B cell (primary cell): Measurements from ENCODE around the gene PHLDB1. TPM values are rescaled to one million over a fixed set of nuclear protein-coding genes. Genes with fewer than 3 reads are reported as not detected.
"Not testable (repeated sequence)": the region's sequence is repeated elsewhere in the genome, so short reads cannot be mapped to it uniquely, and the experiment has no call there.

Experiments used
- ATAC-seq: fragments of 200-7000 bp; cut with Tn5 transposase; one replicate; pipeline ENCODE4 v1.10.0; 2021; ENCODE audit warnings: low read depth, mild to moderate bottlenecking, moderate number of reproducible peaks, moderate library complexity
- CTCF ChIA-PET: fragments of 350-600 bp; sonication (Branson Sonifier 250); formaldehyde crosslinking; loops from one replicate; lab custom pipeline; 2021; ENCODE audit warnings: antibody characterized with exemption, inconsistent platforms; lab: Charles Lee
- POLR2A ChIA-PET: fragments of 350-600 bp; sonication (Branson Sonifier 250); formaldehyde crosslinking; loops from one replicate; lab custom pipeline; 2021; ENCODE audit warnings: antibody characterized with exemption; lab: Charles Lee
- DNase-seq: peaks from one replicate; pipeline ENCODE4 v3.0.0; 2013
- H2AFZ ChIP-seq: 2 replicates; pipeline ENCODE4 v1.6.1; 2012; ENCODE audit warnings: mild to moderate bottlenecking, low read depth, low read length; ENCODE audit not compliant: insufficient read depth, poor library complexity, severe bottlenecking
- H3K27ac ChIP-seq, 2 donors: 1 replicate in 1 of 2; 2 replicates in 1 of 2; pipeline ENCODE4 v1.5.1; 2012 to 2013; ENCODE audit warnings: low read length in 2 of 2, mild to moderate bottlenecking in 2 of 2, moderate library complexity in 1 of 2
- H3K27me3 ChIP-seq, 4 experiments: fragments of 200-600 bp in 1 of 4; sonication (generic) in 1 of 4; replicated peaks in 1 of 4; 1 replicate in 2 of 4; 2 replicates in 2 of 4; pipeline versions ENCODE4 v1.6.1 to v1.7.0; 2013 to 2016; ENCODE audit warnings: low read length in 3 of 4, mild to moderate bottlenecking in 2 of 4, mixed read lengths in 1 of 4, moderate library complexity in 1 of 4; ENCODE audit not compliant: insufficient read depth in 4 of 4, control insufficient read depth in 3 of 4; ENCODE audit errors: control extremely low read depth in 1 of 4
- H3K36me3 ChIP-seq, 2 experiments: replicated peaks in 1 of 2; 1 replicate in 1 of 2; 2 replicates in 1 of 2; pipeline versions ENCODE4 v1.6.1 to v1.7.1; 2013; ENCODE audit warnings: low read length in 1 of 2; ENCODE audit not compliant: insufficient read depth in 2 of 2, control insufficient read depth in 1 of 2; ENCODE audit errors: control extremely low read depth in 1 of 2, extremely low read depth in 1 of 2
- H3K4me1 ChIP-seq, 2 donors: fragments of 200-600 bp in 1 of 2; sonication (generic) in 1 of 2; 1 replicate in 1 of 2; 2 replicates in 1 of 2; pipeline versions ENCODE4 v1.5.1 to v1.6.1; 2013 to 2017; ENCODE audit warnings: low read length in 2 of 2; ENCODE audit not compliant: control insufficient read depth in 2 of 2, insufficient read depth in 2 of 2
- H3K4me2 ChIP-seq: replicated peaks from 2 replicates; pipeline ENCODE3; 2012; ENCODE audit warnings: mild to moderate bottlenecking, low read depth, low read length; ENCODE audit not compliant: poor library complexity, severe bottlenecking
- H3K4me3 ChIP-seq, 5 experiments: fragments of 200-600 bp in 1 of 5; sonication (generic) in 1 of 5; 1 replicate in 3 of 5; 2 replicates in 2 of 5; pipeline versions ENCODE4 v1.5.1 to v1.7.0; 2011 to 2016; ENCODE audit warnings: low read length in 4 of 5, mild to moderate bottlenecking in 4 of 5, low read depth in 2 of 5, control low read depth in 1 of 5, moderate library complexity in 1 of 5; ENCODE audit not compliant: insufficient read depth in 1 of 5; ENCODE audit errors: control extremely low read depth in 1 of 5, extremely low read depth in 1 of 5
- H3K79me2 ChIP-seq: fragments of 200-600 bp; sonication (generic); one replicate; pipeline ENCODE4 v1.6.0; 2016; ENCODE audit warnings: low read length; ENCODE audit not compliant: control insufficient read depth, insufficient read depth
- H3K9ac ChIP-seq: fragments of 200-600 bp; sonication (generic); 2 replicates; pipeline ENCODE4 v1.6.1; 2017; ENCODE audit warnings: mild to moderate bottlenecking, low read length, moderate library complexity
- H3K9me3 ChIP-seq, 3 donors: one replicate each; pipeline versions ENCODE4 v1.6.1 to v1.7.1; 2013; ENCODE audit warnings: low read length in 2 of 3; ENCODE audit not compliant: control insufficient read depth in 2 of 3, insufficient read depth in 1 of 3; ENCODE audit errors: control extremely low read depth in 1 of 3
- H4K20me1 ChIP-seq: 2 replicates; pipeline ENCODE4 v1.6.0; 2012; ENCODE audit warnings: mild to moderate bottlenecking, low read length; ENCODE audit not compliant: insufficient read depth, control insufficient read depth, poor library complexity, severe bottlenecking
- H3K27ac Mint-ChIP-seq: one replicate; pipeline ENCODE4 v1.8.0; 2021; ENCODE audit warnings: mixed read lengths
- H3K27me3 Mint-ChIP-seq: one replicate; pipeline ENCODE4 v1.8.0; 2021; ENCODE audit warnings: mixed read lengths
- H3K4me1 Mint-ChIP-seq: one replicate; pipeline ENCODE4 v1.8.0; 2021; ENCODE audit warnings: mixed read lengths
- H3K4me3 Mint-ChIP-seq: one replicate; pipeline ENCODE4 v1.8.0; 2021; ENCODE audit warnings: mixed read lengths
- H3K9me3 Mint-ChIP-seq: one replicate; pipeline ENCODE4 v1.8.0; 2022; ENCODE audit warnings: mixed read lengths; ENCODE audit not compliant: insufficient read depth
- EZH2 ChIP-seq: IDR thresholded peaks from 2 replicates; pipeline ENCODE4 v1.6.1; 2012; ENCODE audit warnings: borderline replicate concordance, low read depth, mild to moderate bottlenecking, moderate library complexity, low read length; ENCODE audit not compliant: insufficient read depth, poor library complexity, severe bottlenecking
- whole genome bisulfite sequencing: methylation state at CpG from one replicate; pipeline ENCODE4 v1.1.5; 2013; ENCODE audit warnings: missing lambda C conversion rate; ENCODE audit not compliant: insufficient coverage; 5-methylcytosine and 5-hydroxymethylcytosine counted together
- intact Hi-C: fragments of 100-400 bp; cut with micrococcal nuclease; formaldehyde crosslinking; loops from one replicate; pipeline ENCODE4 v1.10.0; 2022
- polyA plus RNA-seq: library from polyadenylated mRNA; depleted of rRNA; stranded (reverse); fragments of >200 nt; gene quantifications from 2 replicates; pipeline ENCODE4 v1.2.3, GENCODE V29; 2012
- total RNA-seq, 2 donors: library from RNA; stranded (reverse); fragments of 120-200 nt in 1 of 2; gene quantifications; 1 replicate in 1 of 2; 2 replicates in 1 of 2; pipeline versions ENCODE4 v1.2.3 to v1.2.4, GENCODE V29; 2013 to 2022
- TF ChIP-seq, protein P1 (sequence below): fragments of 200-600 bp; IDR thresholded peaks from one replicate; pipeline ENCODE4 v1.8.0; 2022; ENCODE audit warnings: antibody characterized with exemption, mild to moderate bottlenecking

PHLDB1 gene
- total and polyA plus RNA-seq, 2 donors (not counting 1 experiment from before 2014, with no cell fraction given) = 0.46 to 2.4 TPM

DNA sequence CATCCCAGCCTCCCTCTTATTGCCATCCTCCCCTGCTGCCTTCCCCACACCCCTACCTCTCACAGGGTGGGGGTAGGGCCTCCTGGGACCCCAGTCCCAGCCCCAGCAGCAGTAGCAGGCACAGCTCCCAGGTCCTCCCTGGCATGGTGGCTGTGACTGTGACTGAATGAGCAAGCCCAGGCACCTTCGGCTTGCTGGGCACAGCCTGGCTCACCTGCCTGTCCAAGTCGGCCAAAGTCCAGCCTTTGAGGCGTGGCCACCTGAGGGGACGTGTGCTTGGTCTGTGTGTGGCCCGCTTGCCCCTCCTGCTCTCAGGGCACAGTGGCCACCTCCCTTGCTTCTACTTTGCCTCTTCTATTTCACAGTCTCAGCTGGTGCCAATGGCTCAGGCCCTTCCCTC, 72.1 kb downstream of the PHLDB1 start, which contains the start of gene TREH:
TREH (minus strand) TSS at position 168 of the 400 bp plus-strand sequence; CDS start at position 145, 23 bp downstream.
- Histone ChIP-seq H3K9ac (no peak within 1 kb of the TSS), H3K27me3 (peaks cover 0 to 8% (median 0%) of the 10 kb centered on the region in 4 experiments), H3K4me2 (no peak within 1 kb of the TSS), H2AFZ (no peak within 1 kb of the TSS), H3K79me2 (no peaks in the 10 kb centered on the region), H4K20me1 (no peaks in the 10 kb centered on the region), H3K36me3 (no peaks in the 10 kb centered on the region), H3K4me3 (no peak within 1 kb of the TSS), H3K4me1 (no peaks in the 10 kb centered on the region), H3K27ac (no peak within 1 kb of the TSS), H3K9me3 (peaks cover 0 to 13% (median 6%) of the 10 kb centered on the region in 3 donors)
- H3K27me3 Mint-ChIP-seq = peaks cover 4% of the 10 kb centered on the region
- 93% methylated on average over 4 of the region's 5 CpGs for WGBS
- CTCF ChIA-PET = interaction anchor here (0.6 to 1.3 kb wide), 2 partner anchors 20 to 566 kb away, joined by 3 to 4 read pairs; no protein-coding TSS in a partner anchor
- H3K4me3 Mint-ChIP-seq = no peak within 1 kb of the TSS
- intact Hi-C loops = no loop called here
- ATAC-seq = no peak
- TF ChIP-seq, protein P1, sequence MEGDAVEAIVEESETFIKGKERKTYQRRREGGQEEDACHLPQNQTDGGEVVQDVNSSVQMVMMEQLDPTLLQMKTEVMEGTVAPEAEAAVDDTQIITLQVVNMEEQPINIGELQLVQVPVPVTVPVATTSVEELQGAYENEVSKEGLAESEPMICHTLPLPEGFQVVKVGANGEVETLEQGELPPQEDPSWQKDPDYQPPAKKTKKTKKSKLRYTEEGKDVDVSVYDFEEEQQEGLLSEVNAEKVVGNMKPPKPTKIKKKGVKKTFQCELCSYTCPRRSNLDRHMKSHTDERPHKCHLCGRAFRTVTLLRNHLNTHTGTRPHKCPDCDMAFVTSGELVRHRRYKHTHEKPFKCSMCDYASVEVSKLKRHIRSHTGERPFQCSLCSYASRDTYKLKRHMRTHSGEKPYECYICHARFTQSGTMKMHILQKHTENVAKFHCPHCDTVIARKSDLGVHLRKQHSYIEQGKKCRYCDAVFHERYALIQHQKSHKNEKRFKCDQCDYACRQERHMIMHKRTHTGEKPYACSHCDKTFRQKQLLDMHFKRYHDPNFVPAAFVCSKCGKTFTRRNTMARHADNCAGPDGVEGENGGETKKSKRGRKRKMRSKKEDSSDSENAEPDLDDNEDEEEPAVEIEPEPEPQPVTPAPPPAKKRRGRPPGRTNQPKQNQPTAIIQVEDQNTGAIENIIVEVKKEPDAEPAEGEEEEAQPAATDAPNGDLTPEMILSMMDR = no peak
- no peak for TF ChIP-seq EZH2
- no peak within 1 kb of the TSS for H3K27ac Mint-ChIP-seq
- POLR2A ChIA-PET = no interaction called here
- no peaks in the 10 kb centered on the region for H3K4me1 Mint-ChIP-seq
- peaks cover 5% of the 10 kb centered on the region for H3K9me3 Mint-ChIP-seq
- no peak for DNase-seq

GRCh38 chr11:118682372-118682771, 75.0 kb downstream of the PHLDB1 start:
- H3K79me2 ChIP-seq = no peaks in the 10 kb centered on the region
- TF ChIP-seq, protein P1 = no peak
- TF ChIP-seq EZH2 = no peak
- POLR2A ChIA-PET = no interaction called here
- no peak for DNase-seq
- no CpG with 5 or more reads among the region's 1 CpG for WGBS
- H3K9me3 ChIP-seq = no peaks in the 10 kb centered on the region
- Mint-ChIP-seq H3K27me3 (peaks cover 8% of the 10 kb centered on the region), H3K4me1 (no peaks in the 10 kb centered on the region), H3K4me3 (no peak overlapping the region), H3K9me3 (no peaks in the 10 kb centered on the region), H3K27ac (no peak overlapping the region)
- no peak overlapping the region for H3K27ac ChIP-seq
- no peaks in the 10 kb centered on the region for H3K36me3 ChIP-seq
- no peaks in the 10 kb centered on the region for H3K4me1 ChIP-seq
- no peak overlapping the region for H3K9ac ChIP-seq
- no peak overlapping the region for H2AFZ ChIP-seq
- intact Hi-C loops = no loop called here
- no peak for ATAC-seq
- no peak overlapping the region for H3K4me2 ChIP-seq
- CTCF ChIA-PET = no interaction called here
- H3K4me3 ChIP-seq = no peak overlapping the region
- no peaks in the 10 kb centered on the region for H4K20me1 ChIP-seq
- no peaks in the 10 kb centered on the region for H3K27me3 ChIP-seq

GRCh38 chr11:118682939-118683338, 75.5 kb downstream of the PHLDB1 start:
- H3K4me3 Mint-ChIP-seq, H2AFZ ChIP-seq, H3K4me1 Mint-ChIP-seq, CTCF ChIA-PET, H3K27me3 Mint-ChIP-seq, intact Hi-C loops, H4K20me1 ChIP-seq, H3K27me3 ChIP-seq, DNase-seq, H3K9ac ChIP-seq, H3K36me3 ChIP-seq, H3K9me3 Mint-ChIP-seq, H3K4me2 ChIP-seq, H3K9me3 ChIP-seq, H3K4me1 ChIP-seq, ATAC-seq, H3K4me3 ChIP-seq, H3K27ac ChIP-seq, H3K27ac Mint-ChIP-seq, POLR2A ChIA-PET, H3K79me2 ChIP-seq: not testable (repeated sequence)
- WGBS = 100% methylated on average over 2 of the region's 6 CpGs
